Mesodermal cell (in vitro differentiated cells): Measurements from ENCODE around the gene ECT2L.

Source experiments
- H3K27ac ChIP-seq: 2 replicates; pipeline ENCODE4 v1.7.0; 2013; ENCODE audit warnings: mild to moderate bottlenecking, low read depth, low read length, moderate library complexity; ENCODE audit not compliant: severe bottlenecking
- H3K36me3 ChIP-seq: 2 replicates; pipeline ENCODE4 v1.7.1; 2013; ENCODE audit warnings: mild to moderate bottlenecking, low read length, moderate library complexity; ENCODE audit not compliant: control insufficient read depth, insufficient read depth
- H3K4me1 ChIP-seq: one replicate; pipeline ENCODE4 v1.7.1; 2013; ENCODE audit warnings: mild to moderate bottlenecking, low read length; ENCODE audit not compliant: insufficient read depth, control insufficient read depth, poor library complexity, severe bottlenecking
- H3K4me3 ChIP-seq: 2 replicates; pipeline ENCODE4 v1.7.0; 2013; ENCODE audit warnings: low read length, control low read depth, mild to moderate bottlenecking; ENCODE audit not compliant: insufficient read depth, poor library complexity, severe bottlenecking; ENCODE audit errors: extremely low read depth
- H3K9me3 ChIP-seq: 2 replicates; pipeline ENCODE4 v1.7.1; 2013; ENCODE audit warnings: mild to moderate bottlenecking, low read length, moderate library complexity; ENCODE audit not compliant: control insufficient read depth
- WGBS, 2 experiments: methylation state at CpG; one replicate each; pipeline ENCODE4 v1.1.5; 2013; ENCODE audit warnings: missing lambda C conversion rate in 2 of 2; ENCODE audit not compliant: insufficient coverage in 2 of 2; 5-methylcytosine and 5-hydroxymethylcytosine counted together

ECT2L gene

GRCh38 chr6:138805016-138805765 lies 9.3 kb downstream of the ECT2L start:
- no peaks in the 10 kb centered on the region for H3K4me1 ChIP-seq
- WGBS, 2 experiments = 86 to 89% methylated on average over 5 to 8 of the region's 9 CpGs

DNA sequence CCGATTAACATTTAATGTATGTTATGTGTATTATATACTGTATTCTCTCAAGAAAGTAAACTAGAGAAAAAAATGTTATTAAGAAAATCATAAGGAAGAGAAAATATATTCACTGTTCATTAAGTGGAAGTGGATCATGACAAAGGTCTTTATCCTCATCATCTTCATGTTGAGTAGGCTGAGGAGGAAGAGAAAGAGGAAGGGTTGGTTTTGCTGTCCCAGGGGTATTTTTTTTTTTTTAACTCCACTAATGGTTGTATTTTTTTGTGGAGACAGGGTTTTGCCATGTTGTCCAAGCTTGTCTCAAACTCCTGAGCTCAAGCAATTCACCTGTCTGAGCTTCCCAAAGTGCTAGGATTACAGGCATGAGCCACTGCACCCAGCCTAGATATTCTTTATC lies 11.0 kb downstream of the ECT2L start:
- Histone ChIP-seq H3K4me3 (no peak overlapping the region), H3K27ac (no peak overlapping the region), H3K36me3 (no peaks in the 10 kb centered on the region), H3K9me3 (no peaks in the 10 kb centered on the region), H3K4me1 (no peaks in the 10 kb centered on the region)
- WGBS, 2 experiments = no CpG with 5 or more reads among the region's 1 CpG

More at GRCh38 chr6:138805016-138805765, 9.3 kb downstream of the ECT2L start:
- Histone ChIP-seq H3K9me3 (no peaks in the 10 kb centered on the region), H3K27ac (no peak overlapping the region), H3K36me3 (no peaks in the 10 kb centered on the region), H3K4me3 (no peak overlapping the region)

GRCh38 chr6:138809677-138810076 lies 13.8 kb downstream of the ECT2L start:
- H3K9me3 ChIP-seq = no peaks in the 10 kb centered on the region
- H3K4me3 ChIP-seq = no peak overlapping the region
- WGBS, 2 experiments = 67% methylated on average over 1 of the region's 3 CpGs; no CpG with 5 or more reads in 1 of the 2 experiments
- no peaks in the 10 kb centered on the region for H3K36me3 ChIP-seq
- H3K4me1 ChIP-seq = peaks cover 6% of the 10 kb centered on the region
- H3K27ac ChIP-seq = no peak overlapping the region

- H3K4me3 ChIP-seq = no peak overlapping the region
- H3K4me1 ChIP-seq = peaks cover 6% of the 10 kb centered on the region
- no peaks in the 10 kb centered on the region for H3K9me3 ChIP-seq
- H3K36me3 ChIP-seq = no peaks in the 10 kb centered on the region
- H3K27ac ChIP-seq = no peak overlapping the region
- WGBS, 2 experiments = 80 to 100% methylated on average over 1 to 2 of the region's 3 CpGs
Observed at GRCh38 chr6:138811866-138812265, 16.0 kb downstream of the ECT2L start.

DNA sequence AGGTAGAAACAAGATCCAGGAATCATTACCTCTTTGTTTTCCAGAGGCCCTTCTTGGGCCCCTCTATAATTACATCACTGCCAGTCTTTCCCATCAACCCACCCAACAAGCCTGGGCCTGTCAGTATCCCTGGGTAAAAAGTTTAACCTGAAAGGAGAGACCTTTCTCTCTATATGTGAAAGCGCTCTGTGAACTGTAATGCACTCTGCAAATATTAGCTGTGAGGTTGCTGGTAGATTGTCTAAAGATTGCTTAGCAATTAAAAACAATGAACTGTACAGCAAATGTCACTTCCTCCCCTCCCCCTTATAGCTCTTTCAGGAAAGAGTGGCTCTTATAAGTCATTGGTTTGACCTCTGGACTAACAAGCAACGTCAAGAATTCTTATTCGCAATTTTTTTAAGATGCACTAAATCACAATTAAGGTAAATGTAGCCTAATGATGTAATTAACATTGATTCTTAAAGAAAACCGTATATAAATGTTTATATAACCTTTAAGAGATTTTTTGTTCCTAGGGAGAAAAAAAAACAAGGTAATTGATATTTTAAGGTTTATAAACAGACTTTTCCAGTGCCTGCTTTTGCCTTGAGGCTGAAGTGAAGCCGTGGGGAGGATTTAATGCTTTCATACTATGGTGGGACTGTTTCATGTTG lies 18.4 kb downstream of the ECT2L start:
- no CpG with 5 or more reads among the region's 5 CpGs for WGBS, 2 experiments
- H3K36me3 ChIP-seq = no peaks in the 10 kb centered on the region
- H3K27ac ChIP-seq = no peak overlapping the region
- peaks cover 14% of the 10 kb centered on the region for H3K4me1 ChIP-seq
- no peaks in the 10 kb centered on the region for H3K9me3 ChIP-seq
- no peak overlapping the region for H3K4me3 ChIP-seq

- Histone ChIP-seq H3K27ac (no peak overlapping the region), H3K4me3 (no peak overlapping the region), H3K9me3 (no peaks in the 10 kb centered on the region), H3K4me1 (peaks cover 14% of the 10 kb centered on the region), H3K36me3 (no peaks in the 10 kb centered on the region)
- WGBS, 2 experiments = 81 to 93% methylated on average over 5 of the region's 6 CpGs
Observed at GRCh38 chr6:138815221-138815620, 19.3 kb downstream of the ECT2L start.

DNA sequence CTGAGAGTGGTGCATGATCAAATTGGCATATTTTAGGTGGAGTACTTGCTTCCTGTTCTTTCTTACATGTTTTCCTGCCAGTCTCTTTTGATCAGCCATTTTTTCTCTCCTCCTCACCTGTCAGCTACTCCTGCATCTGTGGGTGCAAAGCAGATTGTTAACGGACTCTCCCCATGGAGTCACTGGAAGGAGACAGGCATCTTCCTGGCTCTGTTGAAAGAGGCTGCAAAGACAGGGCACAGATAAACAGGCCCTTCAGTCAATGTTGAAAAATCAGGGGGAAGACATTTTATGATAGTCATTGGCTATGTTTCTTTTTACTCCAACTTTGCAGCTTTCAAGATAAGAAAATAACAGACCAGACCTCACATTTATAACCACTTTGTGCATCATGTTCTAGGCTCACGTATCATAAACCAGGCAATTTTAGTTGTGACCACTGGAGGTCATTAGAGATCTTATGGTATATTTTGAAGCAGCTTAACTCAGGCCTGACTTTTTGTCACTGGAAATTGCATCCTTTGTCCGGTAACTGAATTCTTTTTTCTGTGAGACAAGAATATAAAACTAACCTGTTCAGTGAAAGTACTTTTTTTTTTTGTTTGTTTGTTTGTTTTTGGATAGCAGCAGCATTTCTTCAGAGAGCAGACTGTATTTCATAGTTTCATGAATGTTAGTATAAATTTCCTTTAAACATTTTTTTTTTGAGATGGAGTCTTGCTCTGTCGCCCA lies 20.1 kb downstream of the ECT2L start:
- no peak overlapping the region for H3K27ac ChIP-seq

GRCh38 chr6:138817799-138818198 lies 21.9 kb downstream of the ECT2L start:
- H3K27ac ChIP-seq = peak overlapping the region; percentile 81
- no peak overlapping the region for H3K4me3 ChIP-seq
- H3K4me1 ChIP-seq = peaks cover 14% of the 10 kb centered on the region
- no peaks in the 10 kb centered on the region for H3K9me3 ChIP-seq
- 57 to 77% methylated on average over 4 of the region's 4 CpGs for WGBS, 2 experiments
- H3K36me3 ChIP-seq = no peaks in the 10 kb centered on the region

More for the DNA sequence above, 20.1 kb downstream of the ECT2L start:
- WGBS, 2 experiments = 57 to 64% methylated on average over 1 to 2 of the region's 4 CpGs
- Histone ChIP-seq H3K4me3 (no peak overlapping the region), H3K4me1 (peaks cover 14% of the 10 kb centered on the region), H3K9me3 (no peaks in the 10 kb centered on the region), H3K36me3 (no peaks in the 10 kb centered on the region)

DNA sequence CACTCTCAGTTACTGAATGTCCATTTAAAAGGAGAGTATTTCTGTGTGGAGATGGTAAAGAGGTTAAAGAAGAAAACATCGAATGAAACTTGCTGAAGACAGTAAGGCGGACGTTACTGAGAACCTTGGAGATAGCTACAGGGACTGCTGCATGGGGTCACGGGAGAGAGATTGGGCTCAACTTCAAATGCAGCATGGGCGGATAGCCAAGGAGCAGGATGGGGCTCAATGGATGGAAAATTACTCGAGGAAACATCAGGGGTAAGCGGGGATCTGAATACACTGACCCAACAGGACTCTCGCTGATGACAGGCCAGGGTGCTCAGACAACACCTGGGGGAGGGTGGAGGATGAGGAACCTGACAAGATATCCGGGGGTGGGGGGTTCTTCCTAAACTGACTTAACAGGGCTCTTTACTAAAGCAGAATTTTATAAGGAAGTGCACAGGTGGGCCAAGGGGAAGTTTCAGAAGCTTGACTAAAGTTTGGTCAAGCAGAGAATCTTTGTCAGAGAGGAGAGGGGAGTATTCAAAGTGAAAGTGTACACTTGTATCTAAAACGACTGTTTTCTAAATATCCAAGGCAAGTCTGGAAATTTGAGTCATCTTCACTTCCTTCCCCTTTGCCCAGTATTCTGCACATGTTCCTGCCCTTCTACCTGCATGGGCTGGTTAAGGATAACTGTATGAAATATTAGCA lies 22.8 kb downstream of the ECT2L start:
- H3K4me3 ChIP-seq = no peak overlapping the region
- 91% methylated on average over 9 to 10 of the region's 10 CpGs for WGBS, 2 experiments
- peaks cover 14% of the 10 kb centered on the region for H3K4me1 ChIP-seq

GRCh38 chr6:138821519-138821918 lies 25.6 kb downstream of the ECT2L start:
- no peaks in the 10 kb centered on the region for H3K9me3 ChIP-seq
- no peak overlapping the region for H3K4me3 ChIP-seq
- 91 to 98% methylated on average over 2 to 3 of the region's 4 CpGs for WGBS, 2 experiments
- H3K4me1 ChIP-seq = peaks cover 8% of the 10 kb centered on the region
- no peak overlapping the region for H3K27ac ChIP-seq
- H3K36me3 ChIP-seq = no peaks in the 10 kb centered on the region

More for the DNA sequence above, 22.8 kb downstream of the ECT2L start:
- Histone ChIP-seq H3K27ac (peak overlapping the region; percentile 81), H3K9me3 (no peaks in the 10 kb centered on the region), H3K36me3 (no peaks in the 10 kb centered on the region)
